Mononuclear cell (primary cell): ENCODE results near the gene EIF5. TPM values are rescaled to one million over a fixed set of nuclear protein-coding genes. Genes with fewer than 3 reads are reported as not detected.

ENCODE experiments used
- H3K27me3 ChIP-seq: 2 replicates; pipeline ENCODE4 v1.6.0; 2011; ENCODE audit warnings: low read length, control low read depth; ENCODE audit not compliant: insufficient read depth
- H3K4me1 ChIP-seq: 2 replicates; pipeline ENCODE4 v1.5.1; 2011; ENCODE audit warnings: mild to moderate bottlenecking, low read length, control low read depth; ENCODE audit not compliant: insufficient read depth
- H3K4me3 ChIP-seq: 2 replicates; pipeline ENCODE4 v1.5.1; 2011; ENCODE audit warnings: mild to moderate bottlenecking, low read length, moderate library complexity
- H3K9me3 ChIP-seq: 2 replicates; pipeline ENCODE4 v1.5.1; 2011; ENCODE audit warnings: low read depth, mild to moderate bottlenecking, control low read depth, low read length
- total RNA-seq: library from RNA; depleted of rRNA; stranded (reverse); fragments of >200 nt; gene quantifications from one replicate; pipeline ENCODE4 v1.2.3, GENCODE V29; 2012

Gene EIF5
- total RNA-seq, 1 donor = 509 TPM

GRCh38 chr14:103317251-103317650 lies 16.8 kb upstream of the EIF5 start:
- no peaks in the 10 kb centered on the region for H3K27me3 ChIP-seq
- no peaks in the 10 kb centered on the region for H3K9me3 ChIP-seq
- peaks cover 4% of the 10 kb centered on the region for H3K4me1 ChIP-seq
- H3K4me3 ChIP-seq = no peak overlapping the region

- no peak overlapping the region for H3K4me3 ChIP-seq
- no peaks in the 10 kb centered on the region for H3K9me3 ChIP-seq
- H3K27me3 ChIP-seq = no peaks in the 10 kb centered on the region
- H3K4me1 ChIP-seq = peaks cover 4% of the 10 kb centered on the region
Measured at GRCh38 chr14:103317976-103318580, 16.0 kb upstream of the EIF5 start.

- H3K9me3 ChIP-seq = no peaks in the 10 kb centered on the region
- no peak overlapping the region for H3K4me3 ChIP-seq
- peaks cover 4% of the 10 kb centered on the region for H3K27me3 ChIP-seq
- peaks cover 4% of the 10 kb centered on the region for H3K4me1 ChIP-seq
Measured at GRCh38 chr14:103318750-103319419, 15.2 kb upstream of the EIF5 start.

GRCh38 chr14:103319422-103319821 lies 14.6 kb upstream of the EIF5 start:
- Histone ChIP-seq H3K27me3 (peaks cover 4% of the 10 kb centered on the region), H3K9me3 (no peaks in the 10 kb centered on the region), H3K4me3 (no peak overlapping the region), H3K4me1 (peaks cover 4% of the 10 kb centered on the region)

GRCh38 chr14:103326078-103326477 lies 8.0 kb upstream of the EIF5 start:
- Histone ChIP-seq H3K9me3 (no peaks in the 10 kb centered on the region), H3K4me1 (peaks cover 12% of the 10 kb centered on the region), H3K4me3 (no peak overlapping the region), H3K27me3 (peaks cover 4% of the 10 kb centered on the region)

- Histone ChIP-seq H3K9me3 (no peaks in the 10 kb centered on the region), H3K4me3 (no peak overlapping the region), H3K27me3 (no peaks in the 10 kb centered on the region), H3K4me1 (peaks cover 30% of the 10 kb centered on the region)
Measured at GRCh38 chr14:103328941-103329340, 5.1 kb upstream of the EIF5 start.

- Histone ChIP-seq H3K4me3 (no peak overlapping the region), H3K4me1 (peaks cover 30% of the 10 kb centered on the region), H3K27me3 (no peaks in the 10 kb centered on the region), H3K9me3 (no peaks in the 10 kb centered on the region)
Measured at GRCh38 chr14:103329401-103330347, 4.4 kb upstream of the EIF5 start.

- no peak overlapping the region for H3K4me3 ChIP-seq
Measured at GRCh38 chr14:103330536-103330935, 3.5 kb upstream of the EIF5 start.

GRCh38 chr14:103332143-103332919 lies 1.7 kb upstream of the EIF5 start:
- Histone ChIP-seq H3K27me3 (no peaks in the 10 kb centered on the region), H3K9me3 (no peaks in the 10 kb centered on the region), H3K4me3 (no peak overlapping the region), H3K4me1 (peaks cover 47% of the 10 kb centered on the region)

More at GRCh38 chr14:103330536-103330935, 3.5 kb upstream of the EIF5 start:
- no peaks in the 10 kb centered on the region for H3K9me3 ChIP-seq
- peaks cover 33% of the 10 kb centered on the region for H3K4me1 ChIP-seq
- no peaks in the 10 kb centered on the region for H3K27me3 ChIP-seq

GRCh38 chr14:103334644-103335622 lies 896 bp downstream of the EIF5 start:
- peak overlapping the region; percentile 95 for H3K4me3 ChIP-seq
- H3K4me1 ChIP-seq = peaks cover 44% of the 10 kb centered on the region
- no peaks in the 10 kb centered on the region for H3K9me3 ChIP-seq
- no peaks in the 10 kb centered on the region for H3K27me3 ChIP-seq

- H3K27me3 ChIP-seq = no peaks in the 10 kb centered on the region
- no peaks in the 10 kb centered on the region for H3K9me3 ChIP-seq
- H3K4me3 ChIP-seq = peak overlapping the region; percentile 95
- H3K4me1 ChIP-seq = peaks cover 34% of the 10 kb centered on the region
Measured at GRCh38 chr14:103336191-103336590, 2.2 kb downstream of the EIF5 start.

- Histone ChIP-seq H3K27me3 (no peaks in the 10 kb centered on the region), H3K4me1 (peaks cover 24% of the 10 kb centered on the region), H3K4me3 (no peak overlapping the region), H3K9me3 (no peaks in the 10 kb centered on the region)
Measured at GRCh38 chr14:103337794-103338193, 3.8 kb downstream of the EIF5 start.

- H3K27me3 ChIP-seq = no peaks in the 10 kb centered on the region
Measured at GRCh38 chr14:103339561-103339960, 5.5 kb downstream of the EIF5 start.

More at GRCh38 chr14:103339561-103339960, 5.5 kb downstream of the EIF5 start:
- Histone ChIP-seq H3K4me3 (no peak overlapping the region), H3K9me3 (no peaks in the 10 kb centered on the region), H3K4me1 (peaks cover 18% of the 10 kb centered on the region)
